GOT3 (cell line): ENCODE measurements around the gene DRAM2.
"Not testable (repeated sequence)": the region's sequence is repeated elsewhere in the genome, so short reads cannot be mapped to it uniquely, and the experiment has no call there.

ENCODE experiments used
- DNase-seq: peaks from one replicate; lab custom pipeline; 2025; ENCODE audit warnings: mixed read lengths; lab: John Stamatoyannopoulos, UW

Gene DRAM2

DNA sequence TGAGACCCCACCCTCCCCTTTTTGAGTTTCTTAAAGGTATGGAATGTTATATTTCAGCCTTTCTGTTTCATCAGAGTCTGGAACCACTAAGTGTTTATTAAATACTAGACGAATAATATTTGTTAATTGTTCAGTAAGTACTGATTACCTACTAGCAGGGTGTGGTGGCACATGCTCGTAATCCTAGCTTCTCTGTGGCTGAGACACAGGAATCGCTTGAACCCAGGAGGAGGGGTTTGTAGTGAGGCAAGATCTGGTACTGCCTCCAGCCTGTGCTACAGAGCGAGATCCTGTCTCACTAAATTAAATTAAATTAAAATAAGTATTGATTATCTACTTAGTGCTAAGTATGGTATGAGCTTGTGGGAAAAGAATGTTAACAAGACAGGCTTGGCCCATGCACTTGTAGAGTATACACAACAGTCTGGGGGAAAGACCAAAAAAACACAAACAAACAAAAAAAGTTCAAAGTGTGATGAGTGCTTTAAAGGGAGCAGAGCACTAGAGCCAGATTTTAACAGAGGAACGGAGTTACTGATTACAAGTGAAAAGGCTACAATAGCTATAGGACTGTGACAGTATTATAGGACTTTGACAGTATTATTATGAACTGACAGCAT is 2.6 kb upstream of the DRAM2 start:
- DNase-seq: no peak

DNA sequence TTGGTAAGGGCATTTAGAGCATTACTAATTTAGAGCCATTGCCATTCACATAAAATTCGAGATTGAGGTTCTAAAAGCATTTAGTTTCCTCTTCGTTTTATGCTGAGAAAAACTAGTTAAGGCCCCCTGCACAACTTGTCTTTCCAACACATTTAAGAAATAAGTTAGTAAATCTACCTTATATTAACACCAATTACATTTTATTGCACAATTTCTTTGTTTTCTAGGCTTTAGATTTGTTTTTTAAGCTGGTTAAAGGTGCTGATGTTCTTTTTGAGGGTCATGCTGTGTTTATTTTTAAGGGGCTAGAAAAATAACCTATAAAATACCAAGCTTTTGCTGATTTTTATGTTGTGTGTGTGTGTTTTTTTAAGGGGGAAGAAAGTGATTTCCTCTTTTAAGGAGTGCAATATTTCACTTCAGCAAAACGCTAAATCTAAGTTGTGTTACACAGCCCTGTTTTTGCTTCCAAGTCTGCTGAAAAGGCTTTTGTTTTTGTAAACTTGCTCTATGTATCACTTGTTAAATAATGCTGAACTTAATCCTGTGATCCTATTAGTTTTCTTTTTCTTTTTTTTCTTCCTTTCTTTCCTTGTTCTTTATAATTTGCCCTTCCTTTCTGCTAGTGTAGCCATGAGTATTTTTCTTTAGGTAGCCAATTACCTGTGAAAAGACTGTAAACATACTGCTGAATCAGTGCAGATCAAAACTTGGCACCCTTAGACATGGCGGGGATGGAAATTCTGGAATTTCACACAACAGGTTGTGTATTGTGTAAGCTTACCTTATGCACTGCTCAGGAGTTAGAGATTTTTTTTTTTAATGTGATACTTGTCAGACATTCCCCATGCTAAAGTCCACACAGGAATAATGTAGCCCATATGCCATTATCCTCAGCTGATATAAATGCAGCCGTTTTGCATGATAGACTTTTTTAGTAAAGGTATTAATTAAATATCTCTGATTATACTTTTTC is 1.6 kb upstream of the DRAM2 start:
- DNase-seq: no peak

DNA sequence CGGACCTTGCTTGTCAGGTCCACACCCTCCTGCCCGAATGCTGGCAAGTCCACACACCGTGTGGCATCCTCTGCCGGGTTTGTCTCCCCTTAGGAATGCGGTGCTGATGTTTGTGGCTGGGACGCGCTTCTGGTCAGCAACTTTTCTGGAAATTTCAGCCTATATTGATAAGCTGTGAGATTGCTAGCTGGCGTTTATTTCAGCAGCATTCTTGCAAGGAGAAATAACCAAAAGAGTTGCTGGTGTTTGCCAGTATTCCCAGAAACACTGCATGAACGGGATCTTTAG is 731 bp upstream of the DRAM2 start:
- no peak for DNase-seq

DNA sequence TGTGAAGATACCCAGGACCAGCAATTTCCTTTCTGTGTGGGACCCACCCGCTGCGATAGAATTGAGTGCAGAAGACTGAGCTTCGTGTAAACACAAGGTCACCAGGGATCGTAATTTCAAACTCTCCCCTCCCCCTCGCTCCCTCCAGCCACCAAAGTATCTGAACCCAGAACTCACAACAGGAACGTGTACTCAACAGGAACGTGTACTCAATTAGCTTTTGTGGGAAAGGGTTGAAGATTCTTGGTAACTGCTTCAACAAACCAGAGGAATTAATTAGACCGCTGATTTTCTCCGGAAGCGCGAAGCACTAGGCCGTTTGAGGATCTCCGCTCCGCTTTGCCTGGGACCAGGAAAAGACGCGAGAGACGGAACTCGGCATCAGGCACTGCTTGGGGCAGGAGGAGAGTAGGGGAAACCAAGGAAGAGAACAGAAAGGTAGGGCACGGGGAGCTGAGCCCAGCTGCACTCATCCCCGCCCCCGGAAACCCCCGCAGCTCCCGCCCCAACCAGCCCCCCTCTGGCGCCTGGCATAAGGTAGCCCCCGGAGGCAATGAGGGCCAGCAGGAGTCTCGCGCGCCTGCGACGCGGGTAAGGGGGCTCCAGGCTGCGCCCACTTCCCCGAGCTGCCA is 453 bp downstream of the DRAM2 start:
- no peak for DNase-seq

DNA sequence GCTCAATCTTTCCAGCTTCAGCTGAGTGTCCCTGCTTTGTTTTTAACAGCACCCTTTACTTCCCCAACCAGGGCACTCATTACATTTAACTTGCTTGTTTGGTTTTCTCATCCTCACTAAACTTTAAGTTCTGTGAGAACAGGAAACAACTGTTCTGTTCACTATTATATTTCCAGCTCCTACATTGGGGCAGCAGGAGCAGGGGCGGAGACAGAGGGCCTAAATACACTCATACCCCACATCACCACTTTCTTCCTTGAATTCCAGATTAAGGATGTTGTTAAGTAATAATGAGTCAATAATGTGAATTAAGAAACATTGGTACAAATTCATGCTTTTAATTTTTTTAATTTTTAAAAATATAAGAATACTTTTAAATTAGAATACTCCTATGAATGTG is 6.0 kb downstream of the DRAM2 start:
- no peak for DNase-seq

- no peak for DNase-seq
Observed at GRCh38 chr1:111131693-111132092, 8.2 kb downstream of the DRAM2 start.

DNA sequence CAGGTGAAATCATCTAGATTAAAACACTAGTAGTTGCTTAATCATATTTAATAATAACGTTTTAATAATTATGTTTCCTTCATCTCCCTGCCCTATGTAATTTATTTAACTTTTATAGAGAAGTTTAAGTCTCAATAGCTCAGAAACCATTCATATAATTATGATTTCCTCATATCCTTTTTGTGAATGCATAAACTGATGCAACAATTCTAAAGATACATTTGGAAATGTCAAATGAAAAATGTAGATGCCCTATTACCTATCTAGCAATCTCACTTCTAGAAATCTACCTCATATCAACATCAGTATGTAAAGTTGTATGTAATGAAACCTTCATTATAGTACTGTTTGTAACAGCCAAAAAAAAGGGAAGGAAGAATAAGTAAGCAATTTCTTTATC is 10.5 kb downstream of the DRAM2 start:
- DNase-seq: no peak

GRCh38 chr1:111127923-111128643 is 11.8 kb downstream of the DRAM2 start:
- no peak for DNase-seq

DNA sequence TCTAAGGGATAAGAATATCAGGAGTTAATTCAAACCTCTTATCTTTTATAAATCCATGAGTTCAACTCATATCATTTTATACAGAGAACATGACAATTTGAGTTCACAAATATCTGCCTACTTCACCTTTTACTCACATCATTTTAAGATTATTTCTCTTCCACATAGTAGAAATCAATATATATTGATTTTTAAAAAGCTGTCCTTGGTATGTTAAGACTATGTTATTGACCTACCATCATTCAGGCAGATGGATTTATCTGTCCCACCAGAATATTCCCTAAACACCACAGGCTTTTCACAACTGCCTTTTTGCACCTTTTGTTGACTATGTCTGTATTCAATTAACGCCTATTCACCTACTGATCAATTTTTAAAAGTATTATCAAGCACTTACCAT is 13.5 kb downstream of the DRAM2 start:
- no peak for DNase-seq

DNA sequence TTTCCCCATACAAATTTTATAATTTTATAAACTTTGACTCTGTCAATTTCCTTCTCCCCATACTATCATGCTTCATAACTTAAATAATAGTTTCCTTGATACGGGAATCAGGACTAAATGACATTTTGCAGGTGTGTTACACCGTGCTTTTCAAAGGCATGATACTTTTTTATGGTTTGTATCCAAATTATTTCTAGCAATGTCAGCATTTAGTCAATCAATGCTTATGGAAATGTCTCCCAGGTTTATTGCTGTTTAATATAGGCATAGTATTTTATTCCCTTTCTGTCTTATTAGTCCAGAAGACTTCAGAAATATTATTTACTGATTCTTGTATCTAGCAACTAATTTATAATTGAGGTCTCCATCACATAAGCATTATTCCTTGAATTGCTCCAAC is 23.4 kb downstream of the DRAM2 start:
- no peak for DNase-seq

- DNase-seq: no peak
Observed at GRCh38 chr1:111110197-111110899, 29.5 kb downstream of the DRAM2 start.

- no peak for DNase-seq
Observed at GRCh38 chr1:111104981-111105380, 34.9 kb downstream of the DRAM2 start.

- DNase-seq: no peak
Observed at GRCh38 chr1:111101854-111102642, 37.8 kb downstream of the DRAM2 start.

DNA sequence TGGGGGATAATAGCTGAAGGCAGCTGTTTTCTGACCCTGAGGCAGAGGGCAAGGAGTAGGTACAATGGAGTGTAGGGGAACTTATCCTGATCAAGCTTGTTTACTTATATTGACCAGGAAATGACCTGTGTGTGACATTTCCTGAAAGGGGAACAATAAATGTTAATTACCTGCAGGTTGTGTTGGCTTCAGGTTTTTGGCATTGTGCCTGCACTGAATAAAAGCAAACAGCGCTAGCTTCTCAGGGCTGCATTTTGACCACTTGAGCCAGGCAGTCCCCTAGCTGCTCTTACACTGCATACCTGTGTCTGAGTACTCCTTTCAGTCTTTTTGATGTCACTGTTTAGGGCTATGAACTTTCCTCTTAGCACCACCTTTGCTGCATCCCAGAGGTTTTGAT is 40.6 kb downstream of the DRAM2 start:
- no peak for DNase-seq

DNA sequence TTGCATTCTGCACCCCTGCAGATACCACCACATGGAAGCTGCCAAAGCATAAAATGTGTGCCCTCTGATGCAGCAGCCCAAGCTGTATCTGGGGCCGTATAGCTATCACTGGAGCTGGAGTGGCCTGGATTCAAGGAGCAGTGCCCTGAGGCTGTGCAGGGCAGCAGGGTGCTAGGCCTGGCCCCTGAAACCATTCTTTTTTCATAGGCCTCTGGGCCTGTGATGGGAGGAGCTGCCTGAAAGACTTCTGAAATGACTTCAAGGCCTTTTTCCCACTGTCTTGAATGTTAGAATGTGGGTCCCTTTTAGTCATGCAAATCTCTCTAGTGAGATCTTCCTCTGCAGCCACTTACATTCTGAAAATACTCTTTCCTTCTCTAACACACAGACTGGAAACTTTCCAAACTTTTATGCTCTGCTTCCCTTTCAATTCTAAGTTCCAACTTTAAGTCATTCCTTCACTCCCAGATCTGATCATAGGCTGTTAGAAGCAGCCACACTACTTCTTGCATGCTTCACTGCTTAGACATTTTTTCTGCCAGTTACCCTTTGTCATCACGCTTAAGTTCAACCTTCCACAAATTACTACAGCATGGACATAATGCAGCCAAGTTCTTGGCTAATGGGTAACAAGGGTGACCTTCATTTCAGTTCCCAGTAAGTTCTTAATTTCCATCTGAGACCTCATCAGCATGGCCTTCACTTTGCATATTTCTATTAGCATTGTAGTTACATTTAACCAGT is 42.4 kb downstream of the DRAM2 start:
- no peak for DNase-seq

- DNase-seq: not testable (repeated sequence)
Observed at GRCh38 chr1:111095421-111095820, 44.5 kb downstream of the DRAM2 start.

DNA sequence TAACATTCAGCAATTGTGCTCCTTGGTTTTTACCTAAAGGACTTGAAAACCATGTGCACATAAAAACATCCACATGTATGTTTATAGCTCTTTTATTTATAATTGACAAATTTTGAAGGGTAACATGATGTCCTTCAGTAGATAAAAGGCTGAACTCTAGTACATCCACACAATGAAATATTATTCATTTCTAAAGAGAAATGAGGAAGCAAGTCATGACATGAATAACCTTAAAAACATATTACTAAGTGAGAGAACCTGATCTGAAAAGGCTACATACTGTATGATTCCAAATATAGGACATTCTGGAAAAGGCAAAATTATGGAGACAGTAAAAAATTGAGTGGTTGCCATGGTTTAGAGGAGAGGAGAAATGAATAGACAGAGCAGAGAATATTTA is 50.3 kb downstream of the DRAM2 start:
- DNase-seq: no peak

DNA sequence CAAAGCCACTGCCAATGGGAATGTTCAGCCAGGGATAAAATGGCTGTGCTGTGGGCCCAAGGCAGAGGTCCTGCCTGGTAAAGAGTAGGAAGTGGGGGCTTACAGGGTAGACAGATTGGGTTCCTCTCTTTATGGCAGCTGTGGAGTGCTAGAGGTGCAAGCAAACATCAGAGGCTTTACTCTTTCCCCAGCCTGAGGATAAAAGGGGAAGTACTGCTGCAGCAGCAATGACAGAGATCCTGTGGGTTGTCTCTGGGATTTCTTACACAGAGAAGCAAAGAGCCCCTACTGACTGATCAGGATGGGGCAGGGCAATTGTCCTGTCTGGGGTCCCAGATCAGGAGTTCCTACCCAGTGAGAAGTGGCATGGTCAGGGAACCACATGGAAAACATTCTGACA is 54.2 kb downstream of the DRAM2 start:
- no peak for DNase-seq

- no peak for DNase-seq
Observed at GRCh38 chr1:111084999-111085398, 54.9 kb downstream of the DRAM2 start.
